IMR-90 (cell line): ENCODE measurements around the gene ITSN2. TPM values are rescaled to one million over a fixed set of nuclear protein-coding genes. Genes with fewer than 3 reads are reported as not detected.

Experiments
- ATAC-seq: fragments of 200-7000 bp; cut with Tn5 transposase; 2 replicates; pipeline ENCODE4 v1.9.1; 2020; ENCODE audit warnings: low read depth, mild to moderate bottlenecking, moderate library complexity
- BruUV-seq: library from RNA; stranded (reverse); fragments of 400-500 nt; replicated peaks from 2 replicates; lab custom pipeline; 2021; lab: Mats Ljungman, UMichigan
- CTCF ChIA-PET: fragments of 300-600 bp; formaldehyde crosslinking; extraction: SDS; loops from one replicate; lab custom pipeline; 2021; ENCODE audit warnings: antibody characterized with exemption; lab: Yijun Ruan, JAX
- POLR2A ChIA-PET: fragments of 300-600 bp; sonication (Branson Sonifier 250); formaldehyde crosslinking; loops from one replicate; lab custom pipeline; 2022; ENCODE audit warnings: antibody characterized with exemption; ENCODE audit not compliant: unreplicated experiment; lab: Charles Lee
- DNase-seq: peaks from one replicate; pipeline ENCODE4 v3.0.0; 2013
- H2AFZ ChIP-seq: replicated peaks from 2 replicates; pipeline ENCODE3; 2013; ENCODE audit warnings: low read length, mild to moderate bottlenecking; ENCODE audit not compliant: poor library complexity
- H2AK5ac ChIP-seq: 2 replicates; pipeline ENCODE4 v1.6.1; 2013; ENCODE audit warnings: low read depth, low read length, inconsistent platforms
- H2AK9ac ChIP-seq: replicated peaks from 2 replicates; pipeline ENCODE3; 2013; ENCODE audit warnings: mild to moderate bottlenecking, low read depth, low read length, moderate library complexity; ENCODE audit not compliant: poor library complexity
- H2BK120ac ChIP-seq: 2 replicates; pipeline ENCODE4 v1.6.1; 2013; ENCODE audit warnings: low read depth, low read length, inconsistent platforms
- H2BK15ac ChIP-seq: 3 replicates; pipeline ENCODE4 v1.6.1; 2013; ENCODE audit warnings: low read depth, low read length, inconsistent platforms
- H2BK20ac ChIP-seq: 2 replicates; pipeline ENCODE4 v1.6.1; 2013; ENCODE audit warnings: low read depth, mild to moderate bottlenecking, inconsistent platforms, low read length, moderate library complexity
- H2BK5ac ChIP-seq: 2 replicates; pipeline ENCODE4 v1.6.1; 2013; ENCODE audit warnings: mild to moderate bottlenecking, low read depth, low read length, inconsistent platforms; ENCODE audit not compliant: poor library complexity, severe bottlenecking
- H3K14ac ChIP-seq: replicated peaks from 2 replicates; pipeline ENCODE4 v1.6.1; 2013; ENCODE audit warnings: low read depth, low read length, inconsistent platforms
- H3K18ac ChIP-seq: 2 replicates; pipeline ENCODE4 v1.6.1; 2013; ENCODE audit warnings: low read depth, low read length, control low read depth
- H3K23ac ChIP-seq: 2 replicates; pipeline ENCODE4 v1.6.1; 2013; ENCODE audit warnings: low read depth, low read length, inconsistent platforms
- H3K27ac ChIP-seq: 2 replicates; pipeline ENCODE4 v1.5.1; 2013; ENCODE audit warnings: mild to moderate bottlenecking, control low read depth, low read length; ENCODE audit not compliant: insufficient read depth
- H3K27me3 ChIP-seq: 2 replicates; pipeline ENCODE4 v1.6.1; 2013; ENCODE audit warnings: low read length; ENCODE audit not compliant: control insufficient read depth, insufficient read depth
- H3K36me3 ChIP-seq: 2 replicates; pipeline ENCODE4 v1.6.1; 2013; ENCODE audit warnings: low read length, mixed read lengths; ENCODE audit not compliant: control insufficient read depth, insufficient read depth
- H3K4ac ChIP-seq: 2 replicates; pipeline ENCODE4 v1.6.1; 2013; ENCODE audit warnings: low read depth, low read length, inconsistent platforms
- H3K4me1 ChIP-seq: 2 replicates; pipeline ENCODE4 v1.6.1; 2013; ENCODE audit warnings: low read length, mixed read lengths; ENCODE audit not compliant: control insufficient read depth, insufficient read depth
- H3K4me2 ChIP-seq: 2 replicates; pipeline ENCODE4 v1.6.1; 2013; ENCODE audit warnings: low read depth, mild to moderate bottlenecking, control low read depth, low read length, moderate library complexity
- H3K4me3 ChIP-seq: 2 replicates; pipeline ENCODE4 v1.5.1; 2013; ENCODE audit warnings: low read depth, mild to moderate bottlenecking, control low read depth, low read length, moderate library complexity; ENCODE audit not compliant: insufficient read depth
- H3K56ac ChIP-seq: 2 replicates; pipeline ENCODE4 v1.6.1; 2013; ENCODE audit warnings: low read length, inconsistent platforms; ENCODE audit not compliant: insufficient read depth; ENCODE audit errors: extremely low read depth
- H3K79me1 ChIP-seq, 2 experiments: 2 replicates each; pipeline ENCODE4 v1.6.1; 2013; ENCODE audit warnings: low read length in 2 of 2, inconsistent platforms in 1 of 2, low read depth in 1 of 2
- H3K9ac ChIP-seq: 2 replicates; pipeline ENCODE4 v1.6.1; 2013; ENCODE audit warnings: low read depth, low read length, control low read depth
- H3K9me1 ChIP-seq: 2 replicates; pipeline ENCODE4 v1.6.1; 2013; ENCODE audit warnings: low read length, inconsistent platforms; ENCODE audit not compliant: insufficient read depth
- H3K9me3 ChIP-seq: 2 replicates; pipeline ENCODE4 v1.6.1; 2013; ENCODE audit warnings: low read length; ENCODE audit not compliant: control insufficient read depth, insufficient read depth
- H4K20me1 ChIP-seq: 2 replicates; pipeline ENCODE4 v1.6.1; 2013; ENCODE audit warnings: low read length, inconsistent platforms; ENCODE audit not compliant: insufficient read depth
- H4K5ac ChIP-seq: 2 replicates; pipeline ENCODE4 v1.6.1; 2013; ENCODE audit warnings: mild to moderate bottlenecking, low read depth, low read length, control low read depth
- H4K8ac ChIP-seq, 2 experiments: 2 replicates each; pipeline ENCODE4 v1.6.1; 2013; ENCODE audit warnings: low read depth in 2 of 2, low read length in 2 of 2, control low read depth in 1 of 2, inconsistent platforms in 1 of 2
- H4K91ac ChIP-seq: 2 replicates; pipeline ENCODE4 v1.6.1; 2013; ENCODE audit warnings: low read depth, low read length, inconsistent platforms; ENCODE audit not compliant: insufficient read depth
- CEBPB ChIP-seq: IDR thresholded peaks from 2 replicates; pipeline ENCODE4 v1.6.1; 2012; ENCODE audit warnings: low read depth, low read length, improper control_type of control experiment
- CHD1 ChIP-seq: IDR thresholded peaks from 2 replicates; pipeline ENCODE4 v1.6.1; 2012; ENCODE audit warnings: low read depth, low read length, improper control_type of control experiment
- MAZ ChIP-seq: IDR thresholded peaks from 2 replicates; pipeline ENCODE4 v1.6.1; 2012; ENCODE audit warnings: low read depth, mild to moderate bottlenecking, low read length, improper control_type of control experiment, moderate library complexity, borderline replicate concordance
- WGBS, 2 experiments: methylation state at CpG; one replicate each; pipeline versions ENCODE4 v1.1.5 to v1.1.7; 2013; ENCODE audit warnings: missing lambda C conversion rate in 2 of 2; ENCODE audit not compliant: insufficient read length in 1 of 2; ENCODE audit errors: extremely low coverage in 2 of 2; 5-methylcytosine and 5-hydroxymethylcytosine counted together
- dilution Hi-C: fragments of 300-500 bp; cut with HindIII; formaldehyde crosslinking; loops from one replicate; pipeline ENCODE4 v1.14.3; 2018; ENCODE audit warnings: low sequenced_read_pairs; ENCODE audit not compliant: unreplicated experiment
- in situ Hi-C: fragments of 300-500 bp; cut with MboI; formaldehyde crosslinking; loops from 3 replicates; pipeline ENCODE4 v1.14.3; 2019; ENCODE audit warnings: low sequenced_read_pairs, inconsistent platforms, mixed read lengths
- intact Hi-C: fragments of 100-400 bp; cut with micrococcal nuclease; formaldehyde crosslinking; loops from 2 replicates; pipeline ENCODE4 v1.10.0; 2022
- polyA plus RNA-seq, 3 experiments: library from polyadenylated mRNA; depleted of rRNA; stranded (reverse); fragments of >200 nt; gene quantifications; 2 replicates each; pipeline ENCODE4 v1.2.3, GENCODE V29; 2012; ENCODE audit warnings: low replicate concordance in 1 of 3
- total RNA-seq: library from RNA; depleted of rRNA; stranded (reverse); fragments of >200 nt; gene quantifications from 2 replicates; pipeline ENCODE4 v1.2.3, GENCODE V29; 2012

ITSN2 gene
- total and polyA plus RNA-seq, 2 of the 4 experiments (the other 2 are of a cell fraction) = 10.7 to 17.2 TPM

DNA sequence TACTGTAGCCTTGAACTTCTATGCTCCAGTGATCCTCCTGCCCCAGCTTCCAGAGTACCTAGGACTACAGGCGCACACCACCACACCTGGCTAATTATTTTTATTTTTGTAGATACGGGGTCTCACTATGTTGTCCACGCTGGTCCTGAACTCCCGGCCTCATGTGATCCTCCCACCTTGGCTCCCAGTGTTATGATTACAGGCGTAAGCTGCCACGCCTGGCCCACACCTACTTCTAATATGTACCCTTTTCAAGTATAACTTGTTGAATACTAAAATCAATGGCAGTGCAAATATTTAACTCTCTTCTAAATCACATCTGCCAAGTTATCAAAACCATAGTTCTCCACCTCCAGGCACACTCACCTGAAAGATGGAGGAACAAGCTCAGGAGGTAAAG, 58.7 kb downstream of the ITSN2 start:
- no TSS peak for BruUV-seq

More for the DNA sequence above, 58.7 kb downstream of the ITSN2 start:
- Histone ChIP-seq H2AK9ac (no peak overlapping the region), H2BK15ac (no peak overlapping the region), H3K27me3 (no peaks in the 10 kb centered on the region), H3K4me3 (no peak overlapping the region), H3K18ac (no peak overlapping the region), H3K9me3 (no peaks in the 10 kb centered on the region), H4K20me1 (no peaks in the 10 kb centered on the region), H4K91ac (no peak overlapping the region), H2BK120ac (no peak overlapping the region), H2AFZ (no peak overlapping the region), H3K56ac (no peak overlapping the region), H2AK5ac (0 out of 2 replicates have a peak overlapping the region, but pooled peaks have one; percentile 15), H3K36me3 (peaks cover 18% of the 10 kb centered on the region), H3K9me1 (no peaks in the 10 kb centered on the region; the same call in 1 of the 2 replicates), H3K27ac (no peak overlapping the region), H3K4ac (no peak overlapping the region), H3K14ac (no peak overlapping the region), H2BK5ac (no peak overlapping the region), H3K4me2 (no peak overlapping the region), H2BK20ac (no peak overlapping the region), H3K79me1 (no peaks in the 10 kb centered on the region), H4K5ac (no peak overlapping the region), H3K4me1 (peaks cover 7% of the 10 kb centered on the region), H4K8ac (no peak overlapping the region), H3K9ac (no peak overlapping the region), H3K23ac (no peak overlapping the region)
- ATAC-seq (no peak), DNase-seq (no peak)
- no peak for TF ChIP-seq CEBPB
- no peak for TF ChIP-seq CHD1
- TF ChIP-seq MAZ = no peak
- intact Hi-C loops (no loop called here), in situ Hi-C loops (no loop called here), dilution Hi-C loops (no loop called here)
- CTCF ChIA-PET = interaction anchor here (0.6 to 1.3 kb wide), 3 partner anchors 8 to 184 kb away, joined by 3 read pairs; no protein-coding TSS in a partner anchor
- WGBS, 2 experiments = no CpG with 5 or more reads among the region's 6 CpGs
- POLR2A ChIA-PET = no interaction called here
